DND-41 (cell line): ENCODE data around the gene TTLL3.

Experiments used
- ATAC-seq: fragments of 200-7000 bp; cut with Tn5 transposase; 3 replicates; pipeline ENCODE4 v1.9.1; 2021; ENCODE audit warnings: low read depth; ENCODE audit not compliant: insufficient read depth
- DNase-seq: peaks from one replicate; pipeline ENCODE4 v3.0.0-alpha.2; 2020
- H2AFZ ChIP-seq: 2 replicates; pipeline ENCODE4 v1.6.0; 2012; ENCODE audit warnings: low read depth, low read length
- H3K27ac ChIP-seq: 2 replicates; pipeline ENCODE4 v1.5.1; 2012; ENCODE audit warnings: low read length, inconsistent platforms
- H3K27me3 ChIP-seq: fragments of 200-600 bp; sonication (generic); 2 replicates; pipeline ENCODE4 v1.6.0; 2012; ENCODE audit warnings: low read length, mild to moderate bottlenecking, inconsistent platforms; ENCODE audit not compliant: insufficient read depth, poor library complexity
- H3K36me3 ChIP-seq: 2 replicates; pipeline ENCODE4 v1.5.1; 2012; ENCODE audit warnings: low read length, inconsistent platforms; ENCODE audit not compliant: insufficient read depth
- H3K4me1 ChIP-seq: 2 replicates; pipeline ENCODE4 v1.5.1; 2012; ENCODE audit warnings: mild to moderate bottlenecking, low read length; ENCODE audit not compliant: insufficient read depth
- H3K4me2 ChIP-seq: 2 replicates; pipeline ENCODE4 v1.6.0; 2012; ENCODE audit warnings: mild to moderate bottlenecking, moderate library complexity, low read length, inconsistent platforms; ENCODE audit not compliant: insufficient read depth
- H3K4me3 ChIP-seq, 2 experiments: fragments of 200-600 bp in 1 of 2; shearing (Covaris generic) in 1 of 2; 2 replicates each; pipeline ENCODE4 v1.5.1; 2012 to 2016; ENCODE audit warnings: inconsistent platforms in 2 of 2, low read length in 2 of 2, mild to moderate bottlenecking in 2 of 2, low read depth in 1 of 2, moderate library complexity in 1 of 2
- H3K79me2 ChIP-seq: 2 replicates; pipeline ENCODE4 v1.6.0; 2012; ENCODE audit warnings: low read length, inconsistent platforms; ENCODE audit not compliant: insufficient read depth
- H3K9ac ChIP-seq: 2 replicates; pipeline ENCODE4 v1.6.0; 2012; ENCODE audit warnings: low read depth, mild to moderate bottlenecking, inconsistent platforms, low read length, moderate library complexity
- H3K9me3 ChIP-seq: 2 replicates; pipeline ENCODE4 v1.5.1; 2012; ENCODE audit warnings: low read length, moderate library complexity, mild to moderate bottlenecking, inconsistent platforms; ENCODE audit not compliant: insufficient read depth, severe bottlenecking
- H4K20me1 ChIP-seq: 2 replicates; pipeline ENCODE4 v1.6.0; 2012; ENCODE audit warnings: low read length; ENCODE audit not compliant: insufficient read depth
- CTCF ChIP-seq: IDR thresholded peaks from 2 replicates; pipeline ENCODE4 v1.5.1; 2012; ENCODE audit warnings: borderline replicate concordance, low read length, moderate library complexity, mild to moderate bottlenecking; ENCODE audit not compliant: poor library complexity, severe bottlenecking; ENCODE audit errors: extremely low read depth
- EZH2 ChIP-seq: IDR thresholded peaks from 3 replicates; pipeline ENCODE4 v1.6.1; 2012; ENCODE audit warnings: borderline replicate concordance, low read depth, mild to moderate bottlenecking, moderate library complexity, low read length, inconsistent platforms; ENCODE audit not compliant: severe bottlenecking

Gene TTLL3

GRCh38 chr3:9786209-9786739 is 23.8 kb upstream of the TTLL3 start:
- Histone ChIP-seq H3K4me3 (no peak overlapping the region), H3K36me3 (peaks cover 69% of the 10 kb centered on the region), H3K9me3 (no peaks in the 10 kb centered on the region), H3K27me3 (no peaks in the 10 kb centered on the region), H2AFZ (no peak overlapping the region), H3K9ac (no peak overlapping the region), H4K20me1 (no peaks in the 10 kb centered on the region; the same call in 1 of the 2 replicates), H3K27ac (no peak overlapping the region), H3K4me1 (peaks cover 11% of the 10 kb centered on the region), H3K79me2 (no peaks in the 10 kb centered on the region), H3K4me2 (no peak overlapping the region)
- no peak for ATAC-seq
- DNase-seq, result no peak
- TF ChIP-seq EZH2 (no peak), CTCF (no peak)

- no peak overlapping the region for H2AFZ ChIP-seq
- H3K27me3 ChIP-seq, result no peaks in the 10 kb centered on the region
- no peak overlapping the region for H3K9ac ChIP-seq
- H3K36me3 ChIP-seq, result peaks cover 62% of the 10 kb centered on the region
- H3K4me2 ChIP-seq, result no peak overlapping the region
- no peak overlapping the region for H3K27ac ChIP-seq
- no peaks in the 10 kb centered on the region for H3K9me3 ChIP-seq
- H3K4me3 ChIP-seq, result no peak overlapping the region
- DNase-seq (no peak), ATAC-seq (no peak)
- H3K4me1 ChIP-seq, result peaks cover 16% of the 10 kb centered on the region
- peaks cover 5% of the 10 kb centered on the region for H3K79me2 ChIP-seq
- TF ChIP-seq CTCF (peak; percentile 61), EZH2 (no peak)
- H4K20me1 ChIP-seq, result no peaks in the 10 kb centered on the region
These were observed 23.0 kb upstream of the TTLL3 start for GRCh38 chr3:9786825-9787669.

GRCh38 chr3:9787714-9788113 is 22.3 kb upstream of the TTLL3 start:
- DNase-seq (no peak), ATAC-seq (no peak)
- Histone ChIP-seq H3K9ac (no peak overlapping the region), H3K79me2 (peaks cover 6% of the 10 kb centered on the region), H3K27me3 (no peaks in the 10 kb centered on the region), H3K36me3 (peaks cover 56% of the 10 kb centered on the region), H3K27ac (no peak overlapping the region), H2AFZ (no peak overlapping the region), H4K20me1 (no peaks in the 10 kb centered on the region), H3K4me1 (peaks cover 16% of the 10 kb centered on the region), H3K4me3 (no peak overlapping the region), H3K4me2 (no peak overlapping the region), H3K9me3 (no peaks in the 10 kb centered on the region)
- no peak for TF ChIP-seq EZH2
- no peak for TF ChIP-seq CTCF
